Ascending aorta (tissue), 2 donors: ENCODE measurements around the gene MYH15. TPM values are rescaled to one million over a fixed set of nuclear protein-coding genes. Genes with fewer than 3 reads are reported as not detected.

Experiments
- DNase-seq, 2 donors: peaks; one replicate each; pipeline ENCODE4 v3.0.0-alpha.2; 2019; ENCODE audit warnings: low spot score in 2 of 2
- H3K27ac ChIP-seq, 2 donors: fragments of 200-600 bp; sonication (generic); one replicate each; pipeline ENCODE4 v1.5.1; 2016 to 2017; ENCODE audit warnings: mild to moderate bottlenecking in 1 of 2
- H3K27me3 ChIP-seq: fragments of 200-600 bp; sonication (generic); one replicate; pipeline ENCODE4 v1.5.1; 2017
- H3K36me3 ChIP-seq, 2 donors: fragments of 200-600 bp; sonication (generic); one replicate each; pipeline ENCODE4 v1.5.1; 2016
- H3K4me1 ChIP-seq, 2 donors: fragments of 200-600 bp; sonication (generic); one replicate each; pipeline ENCODE4 v1.5.1; 2016 to 2017; ENCODE audit warnings: mild to moderate bottlenecking in 1 of 2
- H3K4me3 ChIP-seq, 2 donors: fragments of 200-600 bp; sonication (generic); one replicate each; pipeline ENCODE4 v1.5.1; 2016 to 2017; ENCODE audit warnings: mild to moderate bottlenecking in 1 of 2
- H3K9me3 ChIP-seq, 2 donors: fragments of 200-600 bp; sonication (generic); one replicate each; pipeline ENCODE4 v1.5.1; 2016
- CTCF ChIP-seq, 3 experiments: fragments of 200-600 bp in 2 of 3; fragments of 450-650 bp in 1 of 3; sonication (generic) in 2 of 3; IDR thresholded peaks; one replicate each; pipeline ENCODE4 v1.5.1; 2016 to 2019; ENCODE audit warnings: antibody characterized with exemption in 3 of 3, mild to moderate bottlenecking in 1 of 3, moderate library complexity in 1 of 3
- intact Hi-C: fragments of 100-400 bp; cut with DNase I; formaldehyde crosslinking; loops from one replicate; pipeline ENCODE4 v1.15.1; 2023
- total RNA-seq: library from RNA; depleted of rRNA; stranded (reverse); fragments of >200 nt; gene quantifications from one replicate; pipeline ENCODE4 v1.1.0, GENCODE V29; 2016

The MYH15 gene
- total RNA-seq, 1 donor from 2014 or later = not detected

GRCh38 chr3:108396336-108396735 is 114.1 kb downstream of the MYH15 start:
- H3K36me3 ChIP-seq = no peaks in the 10 kb centered on the region
- H3K27ac ChIP-seq = no peak overlapping the region
- no peak for TF ChIP-seq CTCF (IDR thresholded peaks at IDR 0.05)
- no peaks in the 10 kb centered on the region for H3K27me3 ChIP-seq
- DNase-seq = no peak
- H3K4me1 ChIP-seq = no peaks in the 10 kb centered on the region
- intact Hi-C loops = no loop called here
- H3K4me3 ChIP-seq = no peak overlapping the region
- no peaks in the 10 kb centered on the region for H3K9me3 ChIP-seq

GRCh38 chr3:108394563-108394962 is 115.8 kb downstream of the MYH15 start:
- no peaks in the 10 kb centered on the region for H3K27me3 ChIP-seq
- no peak for DNase-seq
- no peak overlapping the region for H3K4me3 ChIP-seq
- intact Hi-C loops = no loop called here
- H3K4me1 ChIP-seq = no peaks in the 10 kb centered on the region
- no peaks in the 10 kb centered on the region for H3K9me3 ChIP-seq
- no peak overlapping the region for H3K27ac ChIP-seq
- no peak for TF ChIP-seq CTCF (IDR thresholded peaks at IDR 0.05)
- H3K36me3 ChIP-seq = no peaks in the 10 kb centered on the region

GRCh38 chr3:108394016-108394415 is 116.4 kb downstream of the MYH15 start:
- intact Hi-C loops = no loop called here

GRCh38 chr3:108393128-108393900 is 117.1 kb downstream of the MYH15 start:
- TF ChIP-seq CTCF (IDR thresholded peaks at IDR 0.05) = no peak
- DNase-seq = no peak
- H3K27me3 ChIP-seq = no peaks in the 10 kb centered on the region
- no peak overlapping the region for H3K4me3 ChIP-seq
- no peaks in the 10 kb centered on the region for H3K36me3 ChIP-seq
- H3K9me3 ChIP-seq = no peaks in the 10 kb centered on the region
- H3K27ac ChIP-seq = no peak overlapping the region
- intact Hi-C loops = no loop called here
- no peaks in the 10 kb centered on the region for H3K4me1 ChIP-seq

More at GRCh38 chr3:108394016-108394415, 116.4 kb downstream of the MYH15 start:
- no peak overlapping the region for H3K27ac ChIP-seq
- TF ChIP-seq CTCF (IDR thresholded peaks at IDR 0.05) = no peak
- no peak for DNase-seq
- H3K36me3 ChIP-seq = no peaks in the 10 kb centered on the region
- no peaks in the 10 kb centered on the region for H3K9me3 ChIP-seq
- H3K27me3 ChIP-seq = no peaks in the 10 kb centered on the region
- no peak overlapping the region for H3K4me3 ChIP-seq
- H3K4me1 ChIP-seq = no peaks in the 10 kb centered on the region

- DNase-seq = no peak
- Histone ChIP-seq H3K27ac (no peak overlapping the region), H3K4me1 (no peaks in the 10 kb centered on the region), H3K4me3 (no peak overlapping the region), H3K27me3 (no peaks in the 10 kb centered on the region), H3K9me3 (no peaks in the 10 kb centered on the region), H3K36me3 (no peaks in the 10 kb centered on the region)
- no peak for TF ChIP-seq CTCF (IDR thresholded peaks at IDR 0.05)
- intact Hi-C loops = no loop called here
Measured at GRCh38 chr3:108391917-108392593, 118.3 kb downstream of the MYH15 start.
